Keratinocyte (primary cell): Measurements from ENCODE around the gene LDB2.

Source experiments
- EZH2 ChIP-seq: IDR thresholded peaks from one replicate; pipeline ENCODE4 v1.6.1; 2012; ENCODE audit warnings: inconsistent platforms, mild to moderate bottlenecking, low read length, moderate library complexity
- TF ChIP-seq, protein P1 (sequence below), 3 experiments: IDR thresholded peaks in 1 of 3; conservative IDR thresholded peaks in 1 of 3; optimal IDR thresholded peaks in 1 of 3; 2 replicates in 2 of 3; 3 replicates in 1 of 3; pipeline versions ENCODE3 to v1.5.1; 2011; ENCODE audit warnings: low read length in 3 of 3, mild to moderate bottlenecking in 3 of 3, moderate library complexity in 2 of 3, control low read depth in 1 of 3, inconsistent platforms in 1 of 3; ENCODE audit not compliant: insufficient read depth in 2 of 3; ENCODE audit errors: extremely low read depth in 1 of 3

DNA sequence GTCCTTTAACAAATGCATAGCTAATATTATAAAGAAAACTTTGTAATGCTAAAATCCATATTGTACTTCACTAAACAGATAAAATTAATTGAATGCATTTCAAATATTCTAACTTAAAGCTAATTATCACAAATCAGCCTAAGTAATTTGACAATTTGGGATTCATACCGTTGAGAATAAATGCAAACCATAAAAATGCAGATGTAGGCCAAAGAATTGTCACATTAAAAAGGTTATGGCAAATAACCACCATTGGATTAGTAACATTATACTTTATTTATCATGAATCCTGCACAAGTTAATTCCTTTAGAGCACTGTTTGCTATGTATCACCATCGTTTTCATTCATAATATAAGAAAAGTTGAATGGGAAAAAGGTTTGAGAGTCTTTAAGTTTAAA is 301.0 kb downstream of the LDB2 start:
- TF ChIP-seq, protein P1, sequence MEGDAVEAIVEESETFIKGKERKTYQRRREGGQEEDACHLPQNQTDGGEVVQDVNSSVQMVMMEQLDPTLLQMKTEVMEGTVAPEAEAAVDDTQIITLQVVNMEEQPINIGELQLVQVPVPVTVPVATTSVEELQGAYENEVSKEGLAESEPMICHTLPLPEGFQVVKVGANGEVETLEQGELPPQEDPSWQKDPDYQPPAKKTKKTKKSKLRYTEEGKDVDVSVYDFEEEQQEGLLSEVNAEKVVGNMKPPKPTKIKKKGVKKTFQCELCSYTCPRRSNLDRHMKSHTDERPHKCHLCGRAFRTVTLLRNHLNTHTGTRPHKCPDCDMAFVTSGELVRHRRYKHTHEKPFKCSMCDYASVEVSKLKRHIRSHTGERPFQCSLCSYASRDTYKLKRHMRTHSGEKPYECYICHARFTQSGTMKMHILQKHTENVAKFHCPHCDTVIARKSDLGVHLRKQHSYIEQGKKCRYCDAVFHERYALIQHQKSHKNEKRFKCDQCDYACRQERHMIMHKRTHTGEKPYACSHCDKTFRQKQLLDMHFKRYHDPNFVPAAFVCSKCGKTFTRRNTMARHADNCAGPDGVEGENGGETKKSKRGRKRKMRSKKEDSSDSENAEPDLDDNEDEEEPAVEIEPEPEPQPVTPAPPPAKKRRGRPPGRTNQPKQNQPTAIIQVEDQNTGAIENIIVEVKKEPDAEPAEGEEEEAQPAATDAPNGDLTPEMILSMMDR (optimal IDR thresholded peaks at IDR 0.05 in 1 of 3, IDR thresholded peaks at IDR 0.05 in 1 of 3, conservative IDR thresholded peaks at IDR 0.05 in 1 of 3; ENCODE audit: extremely low read depth in 1 of 3, insufficient read depth in 2 of 3, low read length in 3 of 3), result no peak
- TF ChIP-seq EZH2, result no peak
